PC-3 (cell line): ENCODE data around the gene GPR137B. TPM values are rescaled to one million over a fixed set of nuclear protein-coding genes. Genes with fewer than 3 reads are reported as not detected.
A peak's percentile ranks its signal among the peaks of the same experiment; 100 is the strongest.
"Not testable (repeated sequence)": the region's sequence is repeated elsewhere in the genome, so short reads cannot be mapped to it uniquely, and the experiment has no call there.

Experiments
- ATAC-seq: fragments of 200-7000 bp; cut with Tn5 transposase; 2 replicates; pipeline ENCODE4 v1.9.1; 2020; ENCODE audit warnings: mild to moderate bottlenecking, moderate library complexity
- BruUV-seq: library from RNA; stranded (reverse); fragments of 400-500 nt; replicated peaks from 2 replicates; lab custom pipeline; 2021; lab: Mats Ljungman, UMichigan
- CTCF ChIA-PET: fragments of 300-600 bp; sonication (Branson Sonifier 250); formaldehyde crosslinking; loops from one replicate; lab custom pipeline; 2022; ENCODE audit warnings: antibody characterized with exemption; lab: Charles Lee
- POLR2A ChIA-PET: fragments of 300-600 bp; sonication (Branson Sonifier 250); formaldehyde crosslinking; loops from one replicate; lab custom pipeline; 2022; ENCODE audit warnings: antibody characterized with exemption; ENCODE audit not compliant: unreplicated experiment; lab: Charles Lee
- DNase-seq: peaks from one replicate; pipeline ENCODE4 v3.0.0-alpha.2; 2015
- H2AFZ ChIP-seq: fragments of 300-600 bp; sonication (generic); 2 replicates; pipeline ENCODE4 v1.6.0; 2016; ENCODE audit warnings: antibody characterized with exemption, low read length
- H3F3A ChIP-seq: fragments of 300-600 bp; sonication (generic); one replicate; pipeline ENCODE4 v1.6.0; 2017; ENCODE audit warnings: antibody characterized with exemption, low read length, control low read depth, mild to moderate bottlenecking; ENCODE audit not compliant: unreplicated experiment
- H3K27ac ChIP-seq: fragments of 300-600 bp; sonication (generic); 2 replicates; pipeline ENCODE4 v1.5.1; 2016; ENCODE audit warnings: mild to moderate bottlenecking, low read length
- H3K27me3 ChIP-seq: fragments of 300-600 bp; sonication (generic); 2 replicates; pipeline ENCODE4 v1.6.1; 2016; ENCODE audit warnings: low read length, mixed read lengths
- H3K36me3 ChIP-seq: fragments of 300-600 bp; sonication (generic); 2 replicates; pipeline ENCODE4 v1.6.1; 2016; ENCODE audit warnings: low read depth, mixed run types, low read length, mixed read lengths
- H3K4me1 ChIP-seq: fragments of 300-600 bp; sonication (generic); 2 replicates; pipeline ENCODE4 v1.5.1; 2016; ENCODE audit warnings: low read length; ENCODE audit not compliant: insufficient read depth
- H3K4me2 ChIP-seq: fragments of 300-600 bp; sonication (generic); 2 replicates; pipeline ENCODE4 v1.6.0; 2016; ENCODE audit warnings: low read length
- H3K4me3 ChIP-seq: fragments of 300-600 bp; sonication (generic); 2 replicates; pipeline ENCODE4 v1.5.1; 2016; ENCODE audit warnings: mild to moderate bottlenecking, low read length, mixed read lengths
- H3K79me2 ChIP-seq: fragments of 300-600 bp; sonication (generic); 2 replicates; pipeline ENCODE4 v1.6.1; 2017; ENCODE audit warnings: low read length, mixed read lengths
- H3K9ac ChIP-seq: fragments of 300-600 bp; sonication (generic); 2 replicates; pipeline ENCODE4 v1.6.0; 2016; ENCODE audit warnings: mild to moderate bottlenecking, low read length
- H3K9me2 ChIP-seq: fragments of 300-600 bp; sonication (generic); replicated peaks from 2 replicates; pipeline ENCODE4 v1.6.1; 2016; ENCODE audit warnings: mixed run types, low read length, mixed read lengths
- H3K9me3 ChIP-seq: fragments of 300-600 bp; sonication (generic); 2 replicates; pipeline ENCODE4 v1.6.1; 2016; ENCODE audit warnings: low read length, mixed read lengths
- H4K20me1 ChIP-seq: fragments of 300-600 bp; sonication (generic); 2 replicates; pipeline ENCODE4 v1.6.1; 2016; ENCODE audit warnings: low read length, mixed read lengths
- EZH2 ChIP-seq: fragments of 300-600 bp; sonication (generic); IDR thresholded peaks from one replicate; pipeline ENCODE4 v1.6.1; 2017; ENCODE audit warnings: antibody characterized with exemption, mild to moderate bottlenecking, low read length; ENCODE audit not compliant: unreplicated experiment
- EZH2phosphoT487 ChIP-seq: fragments of 300-600 bp; sonication (generic); IDR thresholded peaks from 2 replicates; pipeline ENCODE4 v1.6.1; 2018; ENCODE audit warnings: mild to moderate bottlenecking, antibody characterized with exemption, low read length, borderline replicate concordance
- intact Hi-C: fragments of 100-400 bp; cut with micrococcal nuclease; formaldehyde crosslinking; loops from 2 replicates; pipeline ENCODE4 v1.9.0; 2023
- total RNA-seq: library from RNA; depleted of rRNA; stranded (reverse); fragments of >200 nt; gene quantifications from 2 replicates; pipeline ENCODE4 v1.2.3, GENCODE V29; 2014
- TF ChIP-seq, protein P1 (sequence below): fragments of 300-600 bp; sonication (generic); conservative IDR thresholded peaks from 2 replicates; pipeline ENCODE4 v1.5.1; 2017; ENCODE audit warnings: antibody characterized with exemption, low read depth, mild to moderate bottlenecking, low read length

GPR137B gene
- total RNA-seq, 1 experiment from 2014 or later, result 2.3 TPM

DNA sequence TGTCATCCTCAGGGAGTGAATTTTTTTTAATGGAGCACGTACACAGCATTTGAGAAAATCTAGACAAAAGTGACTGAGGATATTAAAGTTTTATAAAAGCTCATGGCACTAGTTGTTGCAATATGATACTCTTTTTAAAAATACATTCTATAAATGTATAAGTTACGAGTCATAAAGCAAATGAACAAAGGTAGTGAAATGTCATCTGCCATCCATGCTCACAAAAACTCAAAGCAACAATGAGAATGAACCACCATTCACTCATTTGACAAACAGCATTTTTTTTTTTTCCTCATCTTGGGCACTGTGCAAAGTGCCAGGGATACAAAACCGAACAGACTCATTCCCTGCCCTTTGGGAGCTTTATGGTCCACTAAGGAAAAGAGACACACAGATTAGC, 38.7 kb downstream of the GPR137B start:
- H3K4me1 ChIP-seq, result peaks cover 14% of the 10 kb centered on the region
- no peak overlapping the region for H3K4me3 ChIP-seq
- H3K9ac ChIP-seq, result no peak overlapping the region
- DNase-seq, result peak; percentile 58
- TF ChIP-seq EZH2phosphoT487 (no peak), EZH2 (no peak)
- TF ChIP-seq, protein P1, sequence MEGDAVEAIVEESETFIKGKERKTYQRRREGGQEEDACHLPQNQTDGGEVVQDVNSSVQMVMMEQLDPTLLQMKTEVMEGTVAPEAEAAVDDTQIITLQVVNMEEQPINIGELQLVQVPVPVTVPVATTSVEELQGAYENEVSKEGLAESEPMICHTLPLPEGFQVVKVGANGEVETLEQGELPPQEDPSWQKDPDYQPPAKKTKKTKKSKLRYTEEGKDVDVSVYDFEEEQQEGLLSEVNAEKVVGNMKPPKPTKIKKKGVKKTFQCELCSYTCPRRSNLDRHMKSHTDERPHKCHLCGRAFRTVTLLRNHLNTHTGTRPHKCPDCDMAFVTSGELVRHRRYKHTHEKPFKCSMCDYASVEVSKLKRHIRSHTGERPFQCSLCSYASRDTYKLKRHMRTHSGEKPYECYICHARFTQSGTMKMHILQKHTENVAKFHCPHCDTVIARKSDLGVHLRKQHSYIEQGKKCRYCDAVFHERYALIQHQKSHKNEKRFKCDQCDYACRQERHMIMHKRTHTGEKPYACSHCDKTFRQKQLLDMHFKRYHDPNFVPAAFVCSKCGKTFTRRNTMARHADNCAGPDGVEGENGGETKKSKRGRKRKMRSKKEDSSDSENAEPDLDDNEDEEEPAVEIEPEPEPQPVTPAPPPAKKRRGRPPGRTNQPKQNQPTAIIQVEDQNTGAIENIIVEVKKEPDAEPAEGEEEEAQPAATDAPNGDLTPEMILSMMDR, result no peak
- ChIA-PET POLR2A (no interaction called here), CTCF (no interaction called here)
- H3F3A ChIP-seq, result no peaks in the 10 kb centered on the region
- H3K27ac ChIP-seq, result no peak overlapping the region
- peak; percentile 74 for ATAC-seq
- H2AFZ ChIP-seq, result no peak overlapping the region
- no peaks in the 10 kb centered on the region for H3K9me2 ChIP-seq
- no peaks in the 10 kb centered on the region for H3K79me2 ChIP-seq
- no peaks in the 10 kb centered on the region for H3K9me3 ChIP-seq
- no TSS peak for BruUV-seq
- intact Hi-C loops, result loop anchor here (2.0 kb wide), 1 partner anchor 34 kb away; no protein-coding TSS in a partner anchor
- H3K27me3 ChIP-seq, result no peaks in the 10 kb centered on the region
- no peaks in the 10 kb centered on the region for H3K36me3 ChIP-seq
- H3K4me2 ChIP-seq, result peak overlapping the region; percentile 36; the same call in 1 of the 2 replicates
- no peaks in the 10 kb centered on the region for H4K20me1 ChIP-seq

DNA sequence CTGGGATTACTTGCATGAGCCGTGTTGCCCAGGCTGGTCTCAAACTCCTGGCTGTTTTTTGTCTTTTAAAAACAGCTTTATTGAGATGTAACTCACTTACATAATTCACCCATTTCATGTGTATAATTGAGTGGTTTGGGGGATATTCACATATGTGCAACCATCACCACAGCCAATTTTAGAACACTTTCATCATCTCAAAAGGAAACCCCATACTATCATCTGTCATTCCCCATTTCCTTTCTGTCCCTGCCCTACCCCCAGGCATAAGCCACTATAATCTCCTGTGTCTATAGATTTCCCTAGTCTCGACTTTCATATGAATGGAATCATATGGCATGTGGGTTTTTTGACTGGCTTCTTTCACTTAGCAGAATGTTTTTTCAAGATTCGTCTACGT, 43.3 kb downstream of the GPR137B start:
- H3K4me1 ChIP-seq, result peaks cover 9% of the 10 kb centered on the region
- CTCF ChIA-PET, result no interaction called here
- H4K20me1 ChIP-seq, result no peaks in the 10 kb centered on the region
- H3K9ac ChIP-seq, result no peak overlapping the region
- intact Hi-C loops, result no loop called here
- DNase-seq (no peak), ATAC-seq (no peak)
- no peaks in the 10 kb centered on the region for H3K9me2 ChIP-seq
- no peak overlapping the region for H2AFZ ChIP-seq
- TF ChIP-seq, protein P1, result no peak
- no peak overlapping the region for H3K27ac ChIP-seq
- POLR2A ChIA-PET, result no interaction called here
- BruUV-seq, result no TSS peak
- H3K27me3 ChIP-seq, result no peaks in the 10 kb centered on the region
- no peaks in the 10 kb centered on the region for H3F3A ChIP-seq
- H3K4me2 ChIP-seq, result no peak overlapping the region
- H3K9me3 ChIP-seq, result no peaks in the 10 kb centered on the region
- no peak overlapping the region for H3K4me3 ChIP-seq
- H3K36me3 ChIP-seq, result no peaks in the 10 kb centered on the region
- no peaks in the 10 kb centered on the region for H3K79me2 ChIP-seq

DNA sequence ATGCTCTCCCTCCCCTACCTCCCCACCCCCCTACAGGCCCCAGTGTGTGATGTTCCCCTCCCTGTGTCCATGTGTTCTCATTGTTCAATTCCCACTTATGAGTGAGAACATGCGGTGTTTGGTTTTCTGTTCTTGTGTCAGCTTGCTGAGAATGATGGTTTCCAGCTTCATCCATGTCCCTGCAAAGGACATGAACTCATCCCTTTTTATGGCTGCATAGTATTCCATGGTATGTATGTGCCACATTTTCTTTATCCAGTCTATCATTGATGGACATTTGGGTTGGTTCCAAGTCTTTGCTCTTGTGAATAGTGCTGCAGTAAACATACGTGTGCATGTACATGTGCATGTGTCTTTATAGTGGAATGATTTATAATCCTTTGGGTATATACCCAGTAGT, 44.1 kb downstream of the GPR137B start:
- intact Hi-C loops, H3K9me3 ChIP-seq, H3K4me3 ChIP-seq, ATAC-seq, CTCF ChIA-PET, H3K9me2 ChIP-seq, POLR2A ChIA-PET, H3K27ac ChIP-seq, H4K20me1 ChIP-seq, H3F3A ChIP-seq, DNase-seq, H3K4me1 ChIP-seq, H2AFZ ChIP-seq, H3K27me3 ChIP-seq, H3K79me2 ChIP-seq, BruUV-seq, H3K4me2 ChIP-seq, H3K9ac ChIP-seq, H3K36me3 ChIP-seq: not testable (repeated sequence)

DNA sequence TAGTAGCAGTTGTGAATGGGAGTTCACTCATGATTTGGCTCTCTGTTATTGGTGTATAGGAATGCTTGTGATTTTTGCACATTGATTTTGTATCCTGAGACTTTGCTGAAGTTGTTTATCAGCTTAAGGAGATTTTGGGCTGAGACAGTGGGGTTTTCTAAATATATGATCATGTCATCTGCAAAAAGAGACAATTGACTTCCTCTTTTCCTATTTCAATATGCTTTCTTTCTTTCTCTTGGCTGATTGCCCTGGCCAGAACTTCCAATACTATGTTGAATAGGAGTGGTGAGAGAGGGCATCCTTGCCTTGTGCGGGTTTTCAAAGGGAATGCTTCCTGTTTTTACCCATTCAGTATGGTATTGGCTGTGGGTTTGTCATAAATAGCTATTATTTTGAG, 45.7 kb downstream of the GPR137B start:
- H3K27ac ChIP-seq, H3F3A ChIP-seq, H3K9me3 ChIP-seq, BruUV-seq, H3K27me3 ChIP-seq, H3K9me2 ChIP-seq, intact Hi-C loops, DNase-seq, H3K9ac ChIP-seq, H3K4me3 ChIP-seq, H3K4me2 ChIP-seq, H4K20me1 ChIP-seq, POLR2A ChIA-PET, H3K36me3 ChIP-seq, H3K79me2 ChIP-seq, H3K4me1 ChIP-seq, ATAC-seq, H2AFZ ChIP-seq: not testable (repeated sequence)
- CTCF ChIA-PET, result interaction anchor here (0.7 kb wide), 1 partner anchor 344 kb away, joined by 4 read pairs; no protein-coding TSS in a partner anchor
